ENCODE results near the gene LRFN2. TPM values are rescaled to one million over a fixed set of nuclear protein-coding genes. Genes with fewer than 3 reads are reported as not detected.

LRFN2 gene
- polyA plus RNA-seq, 1 of the 3 experiments (the other 2 are of a cell fraction), result 0.02 TPM

- TF ChIP-seq, protein P1, sequence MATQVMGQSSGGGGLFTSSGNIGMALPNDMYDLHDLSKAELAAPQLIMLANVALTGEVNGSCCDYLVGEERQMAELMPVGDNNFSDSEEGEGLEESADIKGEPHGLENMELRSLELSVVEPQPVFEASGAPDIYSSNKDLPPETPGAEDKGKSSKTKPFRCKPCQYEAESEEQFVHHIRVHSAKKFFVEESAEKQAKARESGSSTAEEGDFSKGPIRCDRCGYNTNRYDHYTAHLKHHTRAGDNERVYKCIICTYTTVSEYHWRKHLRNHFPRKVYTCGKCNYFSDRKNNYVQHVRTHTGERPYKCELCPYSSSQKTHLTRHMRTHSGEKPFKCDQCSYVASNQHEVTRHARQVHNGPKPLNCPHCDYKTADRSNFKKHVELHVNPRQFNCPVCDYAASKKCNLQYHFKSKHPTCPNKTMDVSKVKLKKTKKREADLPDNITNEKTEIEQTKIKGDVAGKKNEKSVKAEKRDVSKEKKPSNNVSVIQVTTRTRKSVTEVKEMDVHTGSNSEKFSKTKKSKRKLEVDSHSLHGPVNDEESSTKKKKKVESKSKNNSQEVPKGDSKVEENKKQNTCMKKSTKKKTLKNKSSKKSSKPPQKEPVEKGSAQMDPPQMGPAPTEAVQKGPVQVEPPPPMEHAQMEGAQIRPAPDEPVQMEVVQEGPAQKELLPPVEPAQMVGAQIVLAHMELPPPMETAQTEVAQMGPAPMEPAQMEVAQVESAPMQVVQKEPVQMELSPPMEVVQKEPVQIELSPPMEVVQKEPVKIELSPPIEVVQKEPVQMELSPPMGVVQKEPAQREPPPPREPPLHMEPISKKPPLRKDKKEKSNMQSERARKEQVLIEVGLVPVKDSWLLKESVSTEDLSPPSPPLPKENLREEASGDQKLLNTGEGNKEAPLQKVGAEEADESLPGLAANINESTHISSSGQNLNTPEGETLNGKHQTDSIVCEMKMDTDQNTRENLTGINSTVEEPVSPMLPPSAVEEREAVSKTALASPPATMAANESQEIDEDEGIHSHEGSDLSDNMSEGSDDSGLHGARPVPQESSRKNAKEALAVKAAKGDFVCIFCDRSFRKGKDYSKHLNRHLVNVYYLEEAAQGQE (IDR thresholded peaks at IDR 0.05; ENCODE audit: low read depth, low read length), result no peak
- TF ChIP-seq EP300 (IDR thresholded peaks at IDR 0.05; ENCODE audit: borderline replicate concordance in 1 of 2, low read depth in 1 of 2, low read length in 1 of 2), result no peak
These were observed 19.4 kb upstream of the LRFN2 start (continued) for GRCh38 chr6:40606526-40606925.

DNA sequence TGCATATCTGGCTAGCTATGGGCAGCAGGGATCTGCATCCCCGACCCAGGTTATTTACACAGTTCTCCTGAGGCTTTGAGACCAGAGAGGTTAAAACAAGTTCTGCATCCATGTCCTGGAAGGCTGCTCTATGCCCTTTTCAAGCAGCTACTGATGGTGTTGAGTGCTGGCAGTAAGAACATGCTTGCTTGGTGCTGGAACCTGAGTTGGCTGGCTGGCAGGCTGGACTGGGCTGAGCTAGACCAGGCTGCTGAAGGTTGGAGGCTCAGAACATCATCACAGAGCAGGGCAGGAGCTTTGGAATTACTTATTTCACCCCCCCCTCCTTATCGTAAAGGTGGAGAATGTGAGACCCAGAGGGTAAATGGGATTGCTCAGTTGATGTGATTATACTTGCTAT lies 16.9 kb upstream of the LRFN2 start:
- 36% methylated on average over 2 of the region's 2 CpGs for WGBS (ENCODE audit: low lambda C conversion rate)
- ChIA-PET CTCF (interaction anchor here (3.1 kb wide), 1 partner anchor 16 kb away, joined by 17 read pairs; the partner anchor contains the start of gene LRFN2), POLR2A (no interaction called here)
- TF ChIP-seq TEAD4 (IDR thresholded peaks at IDR 0.05; ENCODE audit: borderline replicate concordance, insufficient read depth), result no peak
- TF ChIP-seq, protein P2, sequence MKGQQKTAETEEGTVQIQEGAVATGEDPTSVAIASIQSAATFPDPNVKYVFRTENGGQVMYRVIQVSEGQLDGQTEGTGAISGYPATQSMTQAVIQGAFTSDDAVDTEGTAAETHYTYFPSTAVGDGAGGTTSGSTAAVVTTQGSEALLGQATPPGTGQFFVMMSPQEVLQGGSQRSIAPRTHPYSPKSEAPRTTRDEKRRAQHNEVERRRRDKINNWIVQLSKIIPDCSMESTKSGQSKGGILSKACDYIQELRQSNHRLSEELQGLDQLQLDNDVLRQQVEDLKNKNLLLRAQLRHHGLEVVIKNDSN (IDR thresholded peaks at IDR 0.05; ENCODE audit: borderline replicate concordance, low read depth), result no peak
- TF ChIP-seq SMC3 (IDR thresholded peaks at IDR 0.05; ENCODE audit: low read depth, low read length), result no peak
- no peak for TF ChIP-seq RAD21 (IDR thresholded peaks at IDR 0.05; ENCODE audit: low read length)
- TF ChIP-seq, protein P3, sequence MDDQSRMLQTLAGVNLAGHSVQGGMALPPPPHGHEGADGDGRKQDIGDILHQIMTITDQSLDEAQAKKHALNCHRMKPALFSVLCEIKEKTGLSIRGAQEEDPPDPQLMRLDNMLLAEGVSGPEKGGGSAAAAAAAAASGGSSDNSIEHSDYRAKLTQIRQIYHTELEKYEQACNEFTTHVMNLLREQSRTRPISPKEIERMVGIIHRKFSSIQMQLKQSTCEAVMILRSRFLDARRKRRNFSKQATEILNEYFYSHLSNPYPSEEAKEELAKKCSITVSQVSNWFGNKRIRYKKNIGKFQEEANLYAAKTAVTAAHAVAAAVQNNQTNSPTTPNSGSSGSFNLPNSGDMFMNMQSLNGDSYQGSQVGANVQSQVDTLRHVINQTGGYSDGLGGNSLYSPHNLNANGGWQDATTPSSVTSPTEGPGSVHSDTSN (IDR thresholded peaks at IDR 0.05), result no peak
- TF ChIP-seq GATA2 (CRISPR knock-in tag; IDR thresholded peaks at IDR 0.05), result no peak
- TF ChIP-seq MAX (IDR thresholded peaks at IDR 0.05; ENCODE audit: low read depth), result no peak
- no peak for TF ChIP-seq TCF12 (IDR thresholded peaks at IDR 0.05)
- TF ChIP-seq FOXJ3 (CRISPR knock-in tag; IDR thresholded peaks at IDR 0.05), result no peak
- H3K9ac ChIP-seq, result no peak overlapping the region
- no peak overlapping the region for H2AFZ ChIP-seq (ENCODE audit: low read depth)
- H3K4me3 ChIP-seq (ENCODE audit: low read depth in 2 of 2, low read length in 1 of 2), result no peak overlapping the region
- H3F3A ChIP-seq (replicated peaks; ENCODE audit: insufficient read depth), result no peaks in the 10 kb centered on the region
- H3K27ac ChIP-seq (ENCODE audit: low read depth in 2 of 2, low read length in 1 of 2), result no peak overlapping the region
- no peaks in the 10 kb centered on the region for H3K9me2 ChIP-seq
- H3K4me1 ChIP-seq (ENCODE audit: control insufficient read depth in 1 of 2, insufficient read depth in 2 of 2, low read depth in 1 of 2, low read length in 1 of 2), result no peaks in the 10 kb centered on the region; a peak in 1 of 4 replicates
- H3K79me2 ChIP-seq (ENCODE audit: insufficient read depth), result no peaks in the 10 kb centered on the region
- H3K27me3 ChIP-seq (ENCODE audit: insufficient read depth), result no peaks in the 10 kb centered on the region
- no peaks in the 10 kb centered on the region for H4K20me1 ChIP-seq (ENCODE audit: insufficient read depth)
- no peak overlapping the region for H3K4me2 ChIP-seq
- H3K9me3 ChIP-seq, result no peaks in the 10 kb centered on the region
- no peaks in the 10 kb centered on the region for H3K36me3 ChIP-seq (replicated peaks in 1 of 2; ENCODE audit: control insufficient read depth in 1 of 2, insufficient read depth in 2 of 2, low read length in 1 of 2)
- DNase-seq, result no peak
